ENCODE data around the gene TFDP1.

TFDP1 gene

GRCh38 chr13:113598481-113598880, 13.9 kb downstream of the TFDP1 start:
- no peak for DNase-seq (ENCODE audit: low read depth)

- no peak for DNase-seq (ENCODE audit: low read depth)
These were observed 14.8 kb downstream of the TFDP1 start for GRCh38 chr13:113599391-113599790.

- DNase-seq (ENCODE audit: low read depth): no peak
These were observed 16.9 kb downstream of the TFDP1 start for GRCh38 chr13:113601166-113602070.

GRCh38 chr13:113602291-113602988, 17.9 kb downstream of the TFDP1 start:
- no peak for DNase-seq (ENCODE audit: low read depth)

GRCh38 chr13:113603116-113603710, 18.7 kb downstream of the TFDP1 start:
- no peak for DNase-seq (ENCODE audit: low read depth)

- DNase-seq (ENCODE audit: low read depth): no peak
These were observed 19.6 kb downstream of the TFDP1 start for GRCh38 chr13:113604186-113604585.

- no peak for DNase-seq (ENCODE audit: low read depth)
These were observed 20.9 kb downstream of the TFDP1 start for GRCh38 chr13:113605461-113605860.

GRCh38 chr13:113605866-113606438, 21.4 kb downstream of the TFDP1 start:
- DNase-seq (ENCODE audit: low read depth): no peak

- no peak for DNase-seq (ENCODE audit: low read depth)
These were observed 22.7 kb downstream of the TFDP1 start for GRCh38 chr13:113607056-113607888.

GRCh38 chr13:113607889-113608635, 23.5 kb downstream of the TFDP1 start:
- DNase-seq (ENCODE audit: low read depth): no peak

- DNase-seq (ENCODE audit: low read depth): no peak
These were observed 24.5 kb downstream of the TFDP1 start for GRCh38 chr13:113608967-113609533.

GRCh38 chr13:113609616-113610015, 25.1 kb downstream of the TFDP1 start:
- DNase-seq (ENCODE audit: low read depth): no peak

- DNase-seq (ENCODE audit: low read depth): no peak
These were observed 25.7 kb downstream of the TFDP1 start for GRCh38 chr13:113610266-113610665.

- DNase-seq (ENCODE audit: low read depth): no peak
These were observed 27.4 kb downstream of the TFDP1 start for GRCh38 chr13:113611996-113612395.

- no peak for DNase-seq (ENCODE audit: low read depth)
These were observed 28.1 kb downstream of the TFDP1 start for GRCh38 chr13:113612607-113613006.

GRCh38 chr13:113613789-113614379, 29.3 kb downstream of the TFDP1 start:
- no peak for DNase-seq (ENCODE audit: low read depth)

GRCh38 chr13:113616281-113616906, 31.8 kb downstream of the TFDP1 start:
- no peak for DNase-seq (ENCODE audit: low read depth)

- no peak for DNase-seq (ENCODE audit: low read depth)
These were observed 32.6 kb downstream of the TFDP1 start for GRCh38 chr13:113616991-113617749.

- no peak for DNase-seq (ENCODE audit: low read depth)
These were observed 33.4 kb downstream of the TFDP1 start for GRCh38 chr13:113617961-113618360.
